LNCAP (cell line): ENCODE results near the gene MUC22.

Experiments used
- CTCF ChIP-seq: fragments of 450-650 bp; IDR thresholded peaks from 2 replicates; pipeline ENCODE4 v1.5.1; 2017; ENCODE audit warnings: mild to moderate bottlenecking

Gene MUC22

GRCh38 chr6:31001281-31001888 lies 8.9 kb upstream of the MUC22 start:
- no peak for TF ChIP-seq CTCF

GRCh38 chr6:31002471-31002870 lies 7.8 kb upstream of the MUC22 start:
- no peak for TF ChIP-seq CTCF

GRCh38 chr6:31004794-31005193 lies 5.5 kb upstream of the MUC22 start:
- TF ChIP-seq CTCF = no peak

GRCh38 chr6:31005249-31006020 lies 4.8 kb upstream of the MUC22 start:
- TF ChIP-seq CTCF = no peak

GRCh38 chr6:31007694-31008093 lies 2.6 kb upstream of the MUC22 start:
- TF ChIP-seq CTCF = no peak

- TF ChIP-seq CTCF = no peak
These were observed 2.1 kb upstream of the MUC22 start for GRCh38 chr6:31008165-31008564.

- no peak for TF ChIP-seq CTCF
These were observed 543 bp upstream of the MUC22 start for GRCh38 chr6:31009731-31010130.
